SK-N-SH (cell line): ENCODE measurements around the gene C2orf49. TPM values are rescaled to one million over a fixed set of nuclear protein-coding genes. Genes with fewer than 3 reads are reported as not detected.

Experiments used
- CTCF ChIA-PET: fragments of 300-600, 350-600 bp; formaldehyde crosslinking; extraction: SDS; loops from one replicate; lab custom pipeline; 2021; lab: Yijun Ruan, JAX
- POLR2A ChIA-PET: fragments of 350-600 bp; sonication (Branson Sonifier 250); formaldehyde crosslinking; extraction: SDS; loops from one replicate; lab custom pipeline; 2020; ENCODE audit warnings: antibody characterized with exemption, inconsistent platforms; lab: Yijun Ruan, JAX
- DNase-seq: peaks from one replicate; pipeline ENCODE4 v3.0.0; 2012
- H2AFZ ChIP-seq: fragments of 200-600 bp; sonication (generic); 2 replicates; pipeline ENCODE4 v1.8.1; 2016; ENCODE audit warnings: antibody characterized with exemption, mild to moderate bottlenecking, low read depth
- H3F3A ChIP-seq: fragments of 200-600 bp; sonication (generic); replicated peaks from 2 replicates; pipeline ENCODE3; 2016; ENCODE audit warnings: antibody characterized with exemption, mild to moderate bottlenecking; ENCODE audit not compliant: insufficient read depth
- H3K27ac ChIP-seq, 2 experiments: fragments of 200-500 bp in 1 of 2; fragments of 200-600 bp in 1 of 2; sonication (Bioruptor generic) in 1 of 2; sonication (generic), shearing (Covaris generic) in 1 of 2; 2 replicates each; pipeline versions ENCODE4 v1.5.1 to v1.6.1; 2014 to 2016; ENCODE audit warnings: low read depth in 2 of 2, inconsistent platforms in 1 of 2, low read length in 1 of 2, mild to moderate bottlenecking in 1 of 2, mixed read lengths in 1 of 2
- H3K27me3 ChIP-seq: fragments of 200-600 bp; sonication (generic), shearing (Covaris generic); 2 replicates; pipeline ENCODE4 v1.6.1; 2016; ENCODE audit warnings: mixed run types; ENCODE audit not compliant: insufficient read depth
- H3K36me3 ChIP-seq, 2 experiments: fragments of 200-500 bp in 1 of 2; fragments of 200-600 bp in 1 of 2; sonication (Bioruptor generic) in 1 of 2; sonication (generic) in 1 of 2; replicated peaks in 1 of 2; 2 replicates each; pipeline versions ENCODE3 to v1.5.1; 2014 to 2016; ENCODE audit warnings: low read length in 1 of 2, mild to moderate bottlenecking in 1 of 2; ENCODE audit not compliant: insufficient read depth in 2 of 2, control insufficient read depth in 1 of 2
- H3K4me1 ChIP-seq, 2 experiments: fragments of 200-500 bp in 1 of 2; fragments of 200-600 bp in 1 of 2; sonication (Bioruptor generic) in 1 of 2; sonication (generic), shearing (Covaris generic) in 1 of 2; 2 replicates each; pipeline versions ENCODE4 v1.5.1 to v1.6.1; 2014 to 2016; ENCODE audit warnings: low read depth in 1 of 2, low read length in 1 of 2, mixed run types in 1 of 2; ENCODE audit not compliant: insufficient read depth in 2 of 2, control insufficient read depth in 1 of 2
- H3K4me2 ChIP-seq: fragments of 200-600 bp; sonication (generic), shearing (Covaris generic); 2 replicates; pipeline ENCODE4 v1.6.1; 2017; ENCODE audit warnings: mixed run types
- H3K4me3 ChIP-seq, 2 experiments: fragments of 200-500 bp in 1 of 2; fragments of 200-600 bp in 1 of 2; sonication (Bioruptor generic) in 1 of 2; sonication (generic), shearing (Covaris generic) in 1 of 2; 2 replicates each; pipeline versions ENCODE4 v1.5.1 to v1.8.1; 2014 to 2016; ENCODE audit warnings: low read depth in 2 of 2, inconsistent platforms in 1 of 2, low read length in 1 of 2, mild to moderate bottlenecking in 1 of 2, mixed read lengths in 1 of 2, moderate library complexity in 1 of 2
- H3K79me2 ChIP-seq: fragments of 200-600 bp; sonication (generic); 2 replicates; pipeline ENCODE4 v1.8.1; 2017; ENCODE audit warnings: mild to moderate bottlenecking; ENCODE audit not compliant: insufficient read depth
- H3K9ac ChIP-seq: fragments of 200-600 bp; sonication (generic); 2 replicates; pipeline ENCODE4 v1.6.1; 2017; ENCODE audit warnings: mixed run types
- H3K9me2 ChIP-seq: fragments of 200-600 bp; sonication (generic); 2 replicates; pipeline ENCODE4 v1.6.1; 2017; ENCODE audit warnings: mixed run types
- H3K9me3 ChIP-seq: fragments of 200-600 bp; sonication (generic); 2 replicates; pipeline ENCODE4 v1.6.1; 2017; ENCODE audit warnings: mixed run types, mild to moderate bottlenecking, moderate library complexity
- H4K20me1 ChIP-seq: fragments of 200-600 bp; sonication (generic); 2 replicates; pipeline ENCODE4 v1.6.1; 2017; ENCODE audit warnings: mild to moderate bottlenecking, mixed run types; ENCODE audit not compliant: insufficient read depth
- CTCF ChIP-seq: fragments of 200-600 bp; sonication (generic); IDR thresholded peaks from 2 replicates; pipeline ENCODE4 v1.6.1; 2017; ENCODE audit warnings: antibody characterized with exemption, mild to moderate bottlenecking, moderate library complexity
- ELF1 ChIP-seq: IDR thresholded peaks from 2 replicates; pipeline ENCODE4 v1.4.0; 2012
- EP300 ChIP-seq, 2 experiments: IDR thresholded peaks; 2 replicates each; pipeline versions ENCODE4 v1.4.0 to v1.6.1; 2012; ENCODE audit warnings: borderline replicate concordance in 1 of 2, low read depth in 1 of 2, low read length in 1 of 2
- EZH2phosphoT487 ChIP-seq: fragments of 200-600 bp; sonication (generic); IDR thresholded peaks from 2 replicates; pipeline ENCODE4 v1.6.1; 2017; ENCODE audit warnings: low read depth, mixed run types, mild to moderate bottlenecking, antibody characterized with exemption, moderate library complexity, borderline replicate concordance
- FOXJ3 ChIP-seq: sonication (generic); formaldehyde crosslinking; IDR thresholded peaks from 2 replicates; pipeline ENCODE4 v1.5.1; 2020; ENCODE audit warnings: mild to moderate bottlenecking, missing genetic modification reagents
- GATA2 ChIP-seq: sonication (generic); formaldehyde crosslinking; IDR thresholded peaks from 2 replicates; pipeline ENCODE4 v1.5.0; 2020; ENCODE audit warnings: mild to moderate bottlenecking, missing genetic modification reagents
- JUND ChIP-seq: IDR thresholded peaks from 2 replicates; pipeline ENCODE4 v1.4.0; 2012
- MAX ChIP-seq: IDR thresholded peaks from 2 replicates; pipeline ENCODE4 v1.4.0; 2012; ENCODE audit warnings: low read depth
- MEF2A ChIP-seq: IDR thresholded peaks from 2 replicates; pipeline ENCODE4 v1.4.0; 2012; ENCODE audit warnings: low read depth, borderline replicate concordance
- MXI1 ChIP-seq: IDR thresholded peaks from 2 replicates; pipeline ENCODE4 v1.6.1; 2012; ENCODE audit warnings: mild to moderate bottlenecking, low read depth, low read length, improper control_type of control experiment
- NRF1 ChIP-seq: IDR thresholded peaks from 2 replicates; pipeline ENCODE4 v1.6.1; 2012; ENCODE audit warnings: low read depth, mild to moderate bottlenecking, low read length
- PBX3 ChIP-seq: IDR thresholded peaks from 2 replicates; pipeline ENCODE4; 2012
- POLR2AphosphoS5 ChIP-seq: IDR thresholded peaks from 2 replicates; pipeline ENCODE4 v1.6.1; 2012; ENCODE audit warnings: low read depth, low read length
- RFX5 ChIP-seq: IDR thresholded peaks from 2 replicates; pipeline ENCODE4 v1.6.1; 2012; ENCODE audit warnings: mild to moderate bottlenecking, improper control_type of control experiment, low read length
- SIN3A ChIP-seq: IDR thresholded peaks from 2 replicates; pipeline ENCODE4 v1.6.1; 2012; ENCODE audit warnings: low read depth, mild to moderate bottlenecking, low read length, moderate library complexity, borderline replicate concordance
- SMC3 ChIP-seq: IDR thresholded peaks from 2 replicates; pipeline ENCODE4 v1.6.1; 2012; ENCODE audit warnings: low read depth, low read length, improper control_type of control experiment
- TAF1 ChIP-seq: IDR thresholded peaks from 2 replicates; pipeline ENCODE4 v1.6.1; 2012; ENCODE audit warnings: low read depth, mild to moderate bottlenecking, low read length, moderate library complexity, borderline replicate concordance
- TCF12 ChIP-seq: IDR thresholded peaks from 2 replicates; pipeline ENCODE4 v1.4.0; 2012
- TEAD4 ChIP-seq: IDR thresholded peaks from 2 replicates; pipeline ENCODE4 v1.4.0; 2012; ENCODE audit warnings: mild to moderate bottlenecking, borderline replicate concordance; ENCODE audit not compliant: insufficient read depth
- USF2 ChIP-seq: fragments of 150-350 bp; IDR thresholded peaks from 2 replicates; pipeline ENCODE4 v1.6.1; 2017; ENCODE audit warnings: antibody characterized with exemption, low read length, low read depth, borderline replicate concordance
- WGBS: methylation state at CpG from one replicate; pipeline ENCODE4 v1.1.6; 2017; ENCODE audit warnings: low lambda C conversion rate; 5-methylcytosine and 5-hydroxymethylcytosine counted together
- polyA plus RNA-seq, 3 experiments: library from polyadenylated mRNA; depleted of rRNA; stranded (reverse); fragments of >200 nt; gene quantifications; 2 replicates each; pipeline ENCODE4 v1.2.3, GENCODE V29; 2012

C2orf49 gene
- polyA plus RNA-seq, 1 of the 3 experiments (the other 2 are of a cell fraction): 7.6 TPM

- H3K9ac ChIP-seq: no peak overlapping the region
- no peaks in the 10 kb centered on the region for H3K9me2 ChIP-seq
- 93% methylated on average over 7 of the region's 7 CpGs for WGBS
- CTCF ChIA-PET: interaction anchor here (0.6 to 3.5 kb wide), 4 partner anchors 9 to 141 kb away, joined by 3 to 35 read pairs (median 10); partner anchors contain the start of gene FHL2
- H3K36me3 ChIP-seq: peaks cover 7 to 38% of the 10 kb centered on the region in 2 experiments
- H3K79me2 ChIP-seq: peaks cover 71% of the 10 kb centered on the region; the same call in 1 of the 2 replicates
- no peak overlapping the region for H3K4me3 ChIP-seq
- H3K4me1 ChIP-seq: peaks cover 6% of the 10 kb centered on the region in 2 experiments; a peak in 1 of 4 replicates
- no peak overlapping the region for H3K4me2 ChIP-seq
- H3K27me3 ChIP-seq: no peaks in the 10 kb centered on the region
- no peak overlapping the region for H2AFZ ChIP-seq
- TF ChIP-seq EP300 (IDR thresholded peaks at IDR 0.05; ENCODE audit: borderline replicate concordance in 1 of 2, low read depth in 1 of 2, low read length in 1 of 2) (no peak), TCF12 (no peak), ELF1 (no peak), MEF2A (no peak), EZH2phosphoT487 (no peak), TEAD4 (no peak), MAX (no peak), USF2 (no peak), POLR2AphosphoS5 (no peak), MXI1 (no peak), CTCF (no peak), FOXJ3 (CRISPR knock-in tag) (no peak), SMC3 (no peak), TAF1 (no peak), NRF1 (no peak), SIN3A (no peak), PBX3 (no peak), JUND (no peak), GATA2 (no peak), RFX5 (no peak)
- H4K20me1 ChIP-seq: peaks cover 11% of the 10 kb centered on the region; the same call in 1 of the 2 replicates
- no peak overlapping the region for H3K27ac ChIP-seq
- POLR2A ChIA-PET: no interaction called here
- H3K9me3 ChIP-seq: no peaks in the 10 kb centered on the region
- peaks cover 5% of the 10 kb centered on the region for H3F3A ChIP-seq
- no peak for DNase-seq
Observed at GRCh38 chr2:105379741-105380186, 42.4 kb downstream of the C2orf49 start.
